NCI-H2196 treated with DMSO at 0.1 percent for 48 hours (cell line): ENCODE results near the gene MAP3K7CL.

Source experiments
- DNase-seq: peaks from one replicate; lab custom pipeline; 2025; ENCODE audit not compliant: unreplicated experiment; lab: John Stamatoyannopoulos, UW

The MAP3K7CL gene

DNA sequence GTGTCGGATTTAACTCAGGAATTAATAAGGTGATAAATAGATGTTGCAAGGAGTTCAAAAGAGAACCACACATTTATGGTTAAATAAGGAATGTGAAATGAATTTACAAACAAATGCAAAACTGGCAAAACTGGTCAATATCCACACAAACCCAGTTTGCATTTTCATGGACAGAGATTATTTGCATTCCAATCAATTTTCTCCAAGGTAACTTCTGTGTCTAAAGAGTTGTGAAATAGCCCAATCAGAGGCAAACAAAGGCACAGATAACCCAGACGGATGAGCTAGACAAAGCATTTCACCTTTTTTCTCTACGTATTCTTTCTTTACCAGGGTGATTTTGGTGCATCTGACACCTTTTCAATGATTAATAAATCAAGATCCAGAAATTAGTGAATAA, 63.9 kb downstream of the MAP3K7CL start:
- no peak for DNase-seq

DNA sequence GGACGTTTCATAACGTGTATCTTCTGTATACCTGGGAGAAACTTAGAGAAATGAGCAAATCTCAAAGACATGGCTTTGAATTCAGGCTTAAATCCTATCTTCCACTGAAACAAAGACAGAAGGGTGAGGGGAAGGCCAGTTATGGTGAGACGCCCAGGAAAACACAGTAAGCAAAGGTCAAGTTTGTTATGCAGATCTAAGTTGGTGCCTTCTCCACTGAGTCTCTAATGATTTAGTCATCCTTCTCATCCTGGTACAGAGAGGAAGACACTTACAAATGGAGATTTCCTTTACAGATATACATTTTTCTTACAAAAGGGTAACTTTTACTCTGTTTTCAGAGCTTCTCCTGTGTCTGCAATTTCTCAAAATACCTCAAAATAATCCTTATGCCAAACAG, 64.4 kb downstream of the MAP3K7CL start:
- DNase-seq, result no peak

GRCh38 chr21:29195981-29196669, 65.7 kb downstream of the MAP3K7CL start:
- DNase-seq, result no peak

DNA sequence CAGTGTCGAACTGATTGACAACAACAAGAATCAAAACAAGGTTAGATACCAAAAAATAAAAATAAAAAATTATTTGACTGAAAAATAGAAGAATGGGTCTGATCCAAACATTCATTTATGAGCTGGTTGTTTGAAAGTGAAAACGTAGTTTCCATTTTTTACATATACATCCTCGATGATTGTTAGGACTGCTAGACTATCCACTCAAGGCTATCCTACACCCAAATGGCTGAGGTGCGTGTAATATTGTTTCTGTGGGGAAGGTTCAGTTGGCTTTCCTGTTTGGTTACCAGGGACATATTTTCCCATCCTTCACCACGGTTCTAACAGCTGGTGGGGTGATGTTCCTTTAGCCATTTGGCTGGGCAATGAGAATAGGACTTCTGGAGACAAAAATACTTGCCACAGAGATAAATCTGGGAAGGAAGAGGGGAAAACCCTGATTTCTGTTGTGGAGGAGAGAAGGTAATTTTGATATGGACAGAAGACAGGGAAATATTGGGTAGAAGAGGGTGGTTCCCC, 66.3 kb downstream of the MAP3K7CL start:
- DNase-seq, result no peak

DNA sequence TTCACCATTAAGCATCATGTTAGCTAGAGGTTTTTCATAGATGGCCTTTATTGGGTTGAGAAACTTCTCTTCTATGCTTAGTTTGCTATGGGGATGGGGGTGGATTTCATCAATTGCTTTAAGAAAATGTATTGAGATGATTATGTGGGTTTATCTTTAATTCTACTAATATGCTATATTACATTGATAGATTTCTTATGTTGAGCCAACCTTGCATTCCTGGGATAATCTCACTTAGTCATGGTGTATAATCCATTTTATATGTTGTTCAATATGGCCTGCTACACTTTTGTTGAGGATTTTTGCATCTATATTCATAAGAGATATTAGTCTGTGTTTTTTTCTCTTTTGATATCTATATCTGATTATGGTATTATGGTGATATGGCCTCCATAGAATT, 70.7 kb downstream of the MAP3K7CL start:
- DNase-seq, result no peak

DNA sequence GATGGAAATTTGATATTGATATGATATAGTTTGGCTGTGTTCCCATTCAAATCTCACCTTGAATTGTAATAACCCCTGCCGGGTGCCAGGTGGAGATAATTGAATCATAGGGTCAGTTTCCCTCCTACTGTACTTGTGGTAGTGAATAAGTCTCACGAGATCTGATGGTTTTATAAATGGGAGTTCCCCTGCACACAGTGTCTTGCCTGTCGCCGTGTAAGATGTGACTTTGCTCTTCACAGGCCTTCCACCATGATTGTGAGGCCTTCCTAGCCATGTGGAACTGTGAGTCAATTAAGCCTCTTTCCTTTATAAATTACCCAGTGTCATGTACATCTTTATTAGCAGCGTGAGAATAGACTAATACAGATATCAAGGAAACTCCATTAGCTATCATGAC, 74.6 kb downstream of the MAP3K7CL start:
- DNase-seq, result no peak

GRCh38 chr21:29205988-29206387, 75.5 kb downstream of the MAP3K7CL start:
- DNase-seq, result no peak

GRCh38 chr21:29206445-29206844, 76.0 kb downstream of the MAP3K7CL start:
- DNase-seq, result no peak

DNA sequence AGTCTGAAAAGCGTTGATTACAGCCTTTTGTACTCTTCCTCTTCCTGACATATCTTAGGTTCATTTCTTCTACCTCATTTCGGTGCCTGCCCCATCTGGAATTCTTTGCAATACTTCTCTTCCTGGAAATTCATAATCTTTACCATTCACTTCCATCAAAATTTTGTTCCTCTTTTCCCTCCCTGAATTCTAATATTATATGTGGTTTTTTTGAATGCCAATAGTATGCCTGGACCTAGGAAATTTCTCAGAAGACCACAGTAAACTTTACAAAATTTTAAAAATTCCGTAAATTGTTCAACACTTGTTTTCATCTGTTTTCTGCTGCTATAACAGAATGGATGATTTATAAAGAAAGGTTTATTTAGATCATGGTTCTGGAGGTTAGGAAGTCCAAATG, 76.8 kb downstream of the MAP3K7CL start:
- no peak for DNase-seq

DNA sequence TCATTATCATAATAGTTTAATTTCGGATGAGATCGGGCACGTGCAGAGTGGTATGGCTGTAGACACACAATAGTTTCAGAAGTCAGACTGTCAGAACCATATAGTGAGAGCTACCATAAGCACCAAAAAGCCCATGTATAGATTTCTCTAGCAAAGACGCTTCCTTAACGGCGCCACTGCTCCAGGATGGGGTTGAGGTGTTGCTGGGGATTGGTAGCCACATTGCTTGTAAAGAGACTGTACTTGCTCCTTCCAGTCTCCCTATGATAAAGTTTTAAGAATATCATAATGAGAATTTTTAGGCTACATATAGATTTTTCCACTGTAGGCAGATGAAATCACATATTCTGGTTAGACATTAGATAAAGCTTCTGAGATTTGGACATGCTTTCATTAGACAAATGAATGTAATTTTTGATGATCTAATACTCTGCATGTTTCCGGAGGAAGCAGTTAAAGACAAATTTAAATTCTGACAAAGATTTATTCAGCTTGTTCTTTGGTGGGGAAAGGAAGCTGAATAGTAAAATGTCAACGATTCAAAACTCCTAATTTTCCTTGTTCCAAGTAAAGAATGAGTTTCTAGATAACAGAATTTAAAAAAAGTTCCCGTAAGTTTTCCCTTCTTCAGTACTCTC, 77.7 kb downstream of the MAP3K7CL start:
- DNase-seq, result no peak

DNA sequence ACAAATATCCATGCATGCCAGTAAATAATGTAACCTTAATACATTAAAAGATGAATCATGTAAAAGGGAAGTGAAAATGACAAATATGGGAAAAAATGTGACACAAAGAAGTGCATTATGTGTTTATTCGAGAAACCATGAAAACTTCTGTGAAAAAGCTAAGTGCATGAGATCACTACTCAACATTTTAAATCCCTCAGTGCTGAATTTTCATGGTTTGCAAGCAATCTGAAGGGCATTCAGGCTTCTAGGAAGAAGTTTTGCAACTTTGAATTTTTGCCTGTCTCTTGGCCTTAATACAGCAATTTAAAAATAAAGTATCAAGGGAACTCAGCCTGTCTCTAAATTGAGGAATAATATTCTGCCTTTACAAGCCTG, 78.2 kb downstream of the MAP3K7CL start:
- DNase-seq, result no peak

- DNase-seq, result no peak
These were observed 79.3 kb downstream of the MAP3K7CL start for GRCh38 chr21:29209696-29210095.

GRCh38 chr21:29211205-29211604, 80.8 kb downstream of the MAP3K7CL start:
- DNase-seq, result no peak

DNA sequence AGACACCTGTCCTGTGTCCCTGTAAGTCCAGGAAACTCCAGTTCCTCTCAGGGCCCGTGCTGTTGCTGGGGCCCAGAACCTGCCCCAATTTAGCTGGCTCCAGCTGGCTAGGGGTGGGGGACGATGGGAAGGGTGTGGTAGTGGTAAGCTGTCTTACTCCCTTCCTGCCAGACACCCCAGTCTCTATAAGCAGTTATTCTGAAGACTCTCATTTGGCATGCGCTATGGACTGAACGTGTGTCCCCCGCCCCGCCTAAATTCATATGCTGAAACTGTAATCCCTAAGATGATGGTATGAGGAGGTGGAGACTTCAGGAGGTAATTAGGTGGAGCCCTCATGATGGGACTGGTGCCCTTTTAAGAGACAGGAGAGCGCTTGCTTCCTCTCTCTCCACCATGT, 82.0 kb downstream of the MAP3K7CL start:
- DNase-seq, result no peak

GRCh38 chr21:29213513-29214385, 83.3 kb downstream of the MAP3K7CL start:
- no peak for DNase-seq

DNA sequence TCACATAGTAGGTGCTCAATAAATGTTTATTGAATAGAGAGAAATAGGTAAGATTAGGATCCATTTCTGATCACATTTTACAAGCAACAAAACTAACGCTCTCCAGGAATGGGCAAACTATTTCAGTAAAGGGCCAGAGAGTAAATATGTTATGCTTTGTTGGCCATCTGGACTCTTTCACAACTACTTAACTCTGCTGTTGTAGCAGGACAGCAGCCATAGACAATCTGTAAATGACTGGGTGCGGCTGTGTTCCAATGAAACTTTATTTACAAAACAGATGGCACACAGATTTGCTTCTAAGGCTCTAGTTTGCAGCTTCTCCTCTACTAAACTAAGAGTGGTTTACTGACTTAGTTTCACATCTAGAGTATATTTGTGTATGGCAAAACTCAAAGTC, 85.3 kb downstream of the MAP3K7CL start:
- DNase-seq, result no peak

DNA sequence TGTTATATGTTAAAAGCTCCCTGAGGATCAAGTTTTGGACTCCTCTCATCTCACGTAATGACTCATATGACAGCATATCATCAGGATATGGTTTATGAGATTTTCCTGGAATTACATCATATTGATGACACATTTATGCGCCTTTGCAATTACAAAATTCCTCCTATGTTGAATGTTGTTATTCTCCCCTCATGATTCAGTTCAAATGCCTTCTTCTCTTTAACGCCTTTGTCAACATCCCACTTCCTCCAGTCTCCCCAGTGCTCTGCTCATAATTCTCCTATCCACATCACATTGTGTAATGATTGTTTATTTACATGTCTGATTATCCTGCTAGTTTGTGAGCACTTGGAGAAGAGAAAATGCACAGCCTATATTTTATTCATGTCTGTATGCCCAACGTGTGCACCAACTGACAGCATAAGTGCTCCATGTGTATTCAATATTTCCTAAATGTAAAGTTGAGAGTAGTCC, 87.4 kb downstream of the MAP3K7CL start:
- no peak for DNase-seq

GRCh38 chr21:29218749-29219148, 88.3 kb downstream of the MAP3K7CL start:
- no peak for DNase-seq

DNA sequence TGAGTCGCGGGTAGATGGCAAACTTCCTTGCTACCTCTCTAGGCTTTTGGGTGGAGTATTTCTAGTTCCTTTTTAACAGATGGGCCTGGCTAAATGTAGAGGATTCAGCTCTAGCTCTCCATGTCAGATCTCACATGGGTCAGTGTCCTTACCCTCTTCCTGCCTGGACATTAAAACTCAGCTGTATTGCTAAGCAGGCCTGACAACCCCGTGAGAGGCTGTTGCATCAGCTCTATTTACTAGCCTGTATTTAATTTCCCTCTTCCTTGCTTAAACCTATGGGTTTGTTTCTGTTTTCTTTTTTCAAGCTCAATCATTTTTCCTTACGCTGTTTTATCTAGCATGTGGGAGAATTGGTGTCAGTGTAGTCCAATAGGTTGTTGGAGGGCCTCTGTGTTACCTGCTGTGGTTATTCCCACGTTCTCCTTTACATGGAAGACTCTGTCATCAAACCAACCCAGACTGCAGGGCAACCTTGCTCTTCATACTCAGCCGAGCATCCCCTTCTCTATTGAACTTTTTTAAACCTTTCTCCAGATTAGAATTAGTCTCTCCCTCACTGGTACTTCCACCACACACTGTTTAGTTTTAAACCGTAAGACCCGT, 88.8 kb downstream of the MAP3K7CL start:
- no peak for DNase-seq

DNA sequence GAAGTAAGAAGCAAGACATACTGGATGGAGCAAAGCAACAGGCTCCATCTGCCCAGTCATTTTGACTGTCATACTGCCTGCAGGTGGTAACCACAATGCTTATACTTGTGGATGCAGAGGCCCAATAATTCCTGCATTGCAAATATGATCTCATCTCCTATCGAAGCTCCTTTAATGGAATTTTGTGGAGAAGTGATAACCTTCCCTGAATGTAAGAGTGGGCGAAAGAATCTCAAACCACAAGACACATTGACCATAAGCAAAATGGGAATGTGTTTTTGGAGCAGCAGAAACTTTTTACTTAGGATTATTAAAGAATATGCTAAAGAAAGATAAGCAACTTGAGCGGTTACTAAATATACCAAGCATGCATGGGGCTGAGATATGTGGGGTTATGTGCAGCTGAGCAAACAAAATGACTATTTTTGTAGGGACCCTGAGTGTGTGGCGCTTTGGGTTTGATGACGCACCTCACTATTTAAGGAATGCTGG, 90.9 kb downstream of the MAP3K7CL start:
- no peak for DNase-seq

- no peak for DNase-seq
These were observed 93.6 kb downstream of the MAP3K7CL start for GRCh38 chr21:29224006-29224405.
